ENCODE data around the gene PREX1. TPM values are rescaled to one million over a fixed set of nuclear protein-coding genes. Genes with fewer than 3 reads are reported as not detected.
A peak's percentile ranks its signal among the peaks of the same experiment; 100 is the strongest.

Gene PREX1
- total RNA-seq, 1 donor from 2014 or later, result 248 TPM

GRCh38 chr20:48822178-48822577, 5.6 kb downstream of the PREX1 start:
- Mint-ChIP-seq H3K4me1 (ENCODE audit: unreplicated experiment) (peaks cover 66% of the 10 kb centered on the region), H3K4me3 (ENCODE audit: unreplicated experiment) (no peak overlapping the region), H3K36me3 (ENCODE audit: low read depth, unreplicated experiment) (peaks cover 45% of the 10 kb centered on the region), H3K27me3 (ENCODE audit: unreplicated experiment) (peaks cover 5% of the 10 kb centered on the region), H3K9me3 (ENCODE audit: unreplicated experiment) (no peaks in the 10 kb centered on the region), H3K27ac (ENCODE audit: unreplicated experiment) (no peak overlapping the region)
- no peak for DNase-seq (ENCODE audit: low spot score)
- no peak for TF ChIP-seq CTCF (IDR thresholded peaks at IDR 0.05; ENCODE audit: unreplicated experiment)

- Mint-ChIP-seq H3K27ac (ENCODE audit: unreplicated experiment) (no peak overlapping the region), H3K4me1 (ENCODE audit: unreplicated experiment) (peaks cover 63% of the 10 kb centered on the region), H3K4me3 (ENCODE audit: unreplicated experiment) (no peak overlapping the region), H3K9me3 (ENCODE audit: unreplicated experiment) (no peaks in the 10 kb centered on the region), H3K36me3 (ENCODE audit: low read depth, unreplicated experiment) (peaks cover 46% of the 10 kb centered on the region), H3K27me3 (ENCODE audit: unreplicated experiment) (peaks cover 5% of the 10 kb centered on the region)
- no peak for DNase-seq (ENCODE audit: low spot score)
- TF ChIP-seq CTCF (IDR thresholded peaks at IDR 0.05; ENCODE audit: unreplicated experiment), result no peak
These were observed 6.4 kb downstream of the PREX1 start for GRCh38 chr20:48821261-48821920.

GRCh38 chr20:48820649-48820973, 7.2 kb downstream of the PREX1 start:
- Mint-ChIP-seq H3K27me3 (ENCODE audit: unreplicated experiment) (peaks cover 2% of the 10 kb centered on the region), H3K36me3 (ENCODE audit: low read depth, unreplicated experiment) (peaks cover 47% of the 10 kb centered on the region), H3K4me1 (ENCODE audit: unreplicated experiment) (peaks cover 60% of the 10 kb centered on the region), H3K9me3 (ENCODE audit: unreplicated experiment) (no peaks in the 10 kb centered on the region), H3K4me3 (ENCODE audit: unreplicated experiment) (no peak overlapping the region), H3K27ac (ENCODE audit: unreplicated experiment) (no peak overlapping the region)
- DNase-seq (ENCODE audit: low spot score), result no peak
- no peak for TF ChIP-seq CTCF (IDR thresholded peaks at IDR 0.05; ENCODE audit: unreplicated experiment)

- H3K4me3 Mint-ChIP-seq (ENCODE audit: unreplicated experiment), result peak overlapping the region; percentile 66
- H3K9me3 Mint-ChIP-seq (ENCODE audit: unreplicated experiment), result no peaks in the 10 kb centered on the region
- peaks cover 2% of the 10 kb centered on the region for H3K27me3 Mint-ChIP-seq (ENCODE audit: unreplicated experiment)
- peaks cover 50% of the 10 kb centered on the region for H3K36me3 Mint-ChIP-seq (ENCODE audit: low read depth, unreplicated experiment)
- TF ChIP-seq CTCF (IDR thresholded peaks at IDR 0.05; ENCODE audit: unreplicated experiment), result no peak
- DNase-seq (ENCODE audit: low spot score), result no peak
- H3K4me1 Mint-ChIP-seq (ENCODE audit: unreplicated experiment), result peaks cover 60% of the 10 kb centered on the region
- no peak overlapping the region for H3K27ac Mint-ChIP-seq (ENCODE audit: unreplicated experiment)
These were observed 7.8 kb downstream of the PREX1 start for GRCh38 chr20:48819821-48820648.

- DNase-seq (ENCODE audit: low spot score), result no peak
- H3K27me3 Mint-ChIP-seq (ENCODE audit: unreplicated experiment), result peaks cover 2% of the 10 kb centered on the region
- H3K4me3 Mint-ChIP-seq (ENCODE audit: unreplicated experiment), result peak overlapping the region; percentile 66
- peaks cover 51% of the 10 kb centered on the region for H3K36me3 Mint-ChIP-seq (ENCODE audit: low read depth, unreplicated experiment)
- peaks cover 55% of the 10 kb centered on the region for H3K4me1 Mint-ChIP-seq (ENCODE audit: unreplicated experiment)
- H3K9me3 Mint-ChIP-seq (ENCODE audit: unreplicated experiment), result no peaks in the 10 kb centered on the region
- peak overlapping the region; percentile 2 for H3K27ac Mint-ChIP-seq (ENCODE audit: unreplicated experiment)
- no peak for TF ChIP-seq CTCF (IDR thresholded peaks at IDR 0.05; ENCODE audit: unreplicated experiment)
These were observed 8.7 kb downstream of the PREX1 start for GRCh38 chr20:48819089-48819488.
